Endothelial cell of umbilical vein (primary cell): ENCODE results near the gene SLC44A5. TPM values are rescaled to one million over a fixed set of nuclear protein-coding genes. Genes with fewer than 3 reads are reported as not detected.

Experiments used
- BruUV-seq: library from RNA; stranded (reverse); fragments of 400-500 nt; replicated peaks from 2 replicates; lab custom pipeline; 2021; lab: Mats Ljungman, UMichigan
- CTCF ChIA-PET: fragments of 300-600, 350-600 bp; sonication (Branson Sonifier 250); formaldehyde crosslinking; loops from one replicate; lab custom pipeline; 2021; ENCODE audit warnings: antibody characterized with exemption, inconsistent platforms; lab: Charles Lee
- POLR2A ChIA-PET: fragments of 300-600, 350-600 bp; sonication (Branson Sonifier 250); formaldehyde crosslinking; loops from one replicate; lab custom pipeline; 2021; ENCODE audit warnings: antibody characterized with exemption, inconsistent platforms; lab: Charles Lee
- DNase-seq: peaks from one replicate; pipeline ENCODE4 v3.0.0-alpha.2; 2011; ENCODE audit warnings: low read depth, low spot score
- FAIRE-seq: peaks from 2 replicates; lab custom pipeline; 2011; peaks lifted over from hg19 to GRCh38; lab: Jason Lieb, UNC
- H2AFZ ChIP-seq: 2 replicates; pipeline ENCODE4 v1.6.0; 2012; ENCODE audit warnings: low read depth, low read length, control low read depth, inconsistent platforms
- H3K27ac ChIP-seq: 2 replicates; pipeline ENCODE4 v1.5.1; 2011; ENCODE audit warnings: low read depth, mild to moderate bottlenecking, control low read depth, low read length, moderate library complexity; ENCODE audit not compliant: insufficient read depth
- H3K27me3 ChIP-seq, 2 experiments: 2 replicates each; pipeline versions ENCODE4 v1.6.0 to v1.6.1; 2011; ENCODE audit warnings: low read length in 2 of 2, mixed read lengths in 1 of 2; ENCODE audit not compliant: control insufficient read depth in 2 of 2, insufficient read depth in 2 of 2
- H3K36me3 ChIP-seq, 2 experiments: 2 replicates in 1 of 2; 3 replicates in 1 of 2; pipeline ENCODE4 v1.5.1; 2011; ENCODE audit warnings: low read length in 2 of 2, mild to moderate bottlenecking in 1 of 2, moderate library complexity in 1 of 2; ENCODE audit not compliant: control insufficient read depth in 2 of 2, insufficient read depth in 2 of 2; ENCODE audit errors: extremely low read depth in 1 of 2
- H3K4me1 ChIP-seq: 3 replicates; pipeline ENCODE4 v1.5.1; 2011; ENCODE audit warnings: mild to moderate bottlenecking, low read length; ENCODE audit not compliant: control insufficient read depth, insufficient read depth; ENCODE audit errors: extremely low read depth
- H3K4me2 ChIP-seq: 2 replicates; pipeline ENCODE4 v1.6.1; 2011; ENCODE audit warnings: low read length, control low read depth, mixed read lengths; ENCODE audit not compliant: insufficient read depth
- H3K4me3 ChIP-seq, 3 experiments: fragments of 200-600 bp in 1 of 3; sonication (generic), shearing (Covaris generic) in 1 of 3; replicated peaks in 1 of 3; 2 replicates each; pipeline ENCODE4 v1.5.1; 2011 to 2016; ENCODE audit warnings: control low read depth in 3 of 3, low read length in 3 of 3, mild to moderate bottlenecking in 2 of 3, inconsistent platforms in 1 of 3, low read depth in 1 of 3, moderate library complexity in 1 of 3; ENCODE audit not compliant: insufficient read depth in 1 of 3
- H3K79me2 ChIP-seq: 2 replicates; pipeline ENCODE4 v1.6.0; 2012; ENCODE audit warnings: low read length, inconsistent platforms; ENCODE audit not compliant: control insufficient read depth, insufficient read depth
- H3K9ac ChIP-seq: replicated peaks from 2 replicates; pipeline ENCODE3; 2011; ENCODE audit warnings: low read length, control low read depth; ENCODE audit not compliant: insufficient read depth; ENCODE audit errors: extremely low read depth
- H3K9me1 ChIP-seq: replicated peaks from 3 replicates; pipeline ENCODE4 v1.6.0; 2011; ENCODE audit warnings: mild to moderate bottlenecking, low read length; ENCODE audit not compliant: control insufficient read depth, insufficient read depth; ENCODE audit errors: extremely low read depth
- H3K9me3 ChIP-seq: replicated peaks from 2 replicates; pipeline ENCODE4 v1.5.1; 2012; ENCODE audit warnings: low read length, inconsistent platforms; ENCODE audit not compliant: control insufficient read depth, insufficient read depth
- H4K20me1 ChIP-seq: replicated peaks from 2 replicates; pipeline ENCODE3; 2011; ENCODE audit warnings: mild to moderate bottlenecking, low read length; ENCODE audit not compliant: control insufficient read depth, insufficient read depth; ENCODE audit errors: extremely low read depth
- EZH2 ChIP-seq: IDR thresholded peaks from 2 replicates; pipeline ENCODE4 v1.6.1; 2012; ENCODE audit warnings: borderline replicate concordance, low read depth, mild to moderate bottlenecking, moderate library complexity, low read length, inconsistent platforms; ENCODE audit not compliant: severe bottlenecking
- FOS ChIP-seq: IDR thresholded peaks from 2 replicates; pipeline ENCODE4 v1.6.1; 2011; ENCODE audit warnings: mild to moderate bottlenecking, low read length, moderate library complexity, borderline replicate concordance; ENCODE audit not compliant: insufficient read depth
- GATA2 ChIP-seq: IDR thresholded peaks from 2 replicates; pipeline ENCODE4 v1.7.0; 2011; ENCODE audit warnings: low read depth, mild to moderate bottlenecking, moderate library complexity, mixed read lengths, low read length; ENCODE audit not compliant: insufficient read length, insufficient read depth
- JUN ChIP-seq: IDR thresholded peaks from 2 replicates; pipeline ENCODE4 v1.6.1; 2011; ENCODE audit warnings: borderline replicate concordance, low read depth; ENCODE audit not compliant: insufficient read length, insufficient read depth
- MAX ChIP-seq: IDR thresholded peaks from 2 replicates; pipeline ENCODE4 v1.6.1; 2011; ENCODE audit not compliant: insufficient read depth, insufficient read length
- MYC ChIP-seq: IDR thresholded peaks from one replicate; pipeline ENCODE4 v1.6.1; 2011; ENCODE audit warnings: mild to moderate bottlenecking, low read depth, low read length
- POLR2A ChIP-seq: IDR thresholded peaks from 2 replicates; pipeline ENCODE4 v1.6.1; 2012; ENCODE audit warnings: low read depth, mild to moderate bottlenecking, control low read depth, low read length
- POLR2AphosphoS5 ChIP-seq: IDR thresholded peaks from 2 replicates; pipeline ENCODE4 v1.6.1; 2012; ENCODE audit warnings: low read depth, mild to moderate bottlenecking, control low read depth, low read length, moderate library complexity; ENCODE audit not compliant: insufficient read depth
- dilution Hi-C: fragments of 300-500 bp; cut with MboI; formaldehyde crosslinking; loops from one replicate; pipeline ENCODE4 v1.15.0; 2019; ENCODE audit warnings: low sequenced_read_pairs; ENCODE audit not compliant: extremely low pct_ligation_motif_present
- intact Hi-C: fragments of 100-400 bp; cut with micrococcal nuclease; formaldehyde crosslinking; loops from one replicate; pipeline ENCODE4 v1.10.0; 2022
- polyA plus RNA-seq, 4 experiments: library from polyadenylated mRNA; depleted of rRNA in 3 of 4; stranded (reverse) in 3 of 4; unstranded in 1 of 4; fragments of >200 nt; gene quantifications; 2 replicates each; pipeline versions ENCODE4 v1.2.1 to v1.2.3, GENCODE V29; 2011 to 2012; ENCODE audit warnings: missing spikeins in 1 of 4
- total RNA-seq: library from RNA; stranded (reverse); gene quantifications from 2 replicates; pipeline ENCODE4 v1.2.3, GENCODE V29; 2021
- TF ChIP-seq, protein P1 (sequence below), 2 donors: IDR thresholded peaks; 1 replicate in 1 of 2; 2 replicates in 1 of 2; pipeline ENCODE4 v1.5.1; 2011; ENCODE audit warnings: low read length in 2 of 2, mild to moderate bottlenecking in 2 of 2, moderate library complexity in 2 of 2, control low read depth in 1 of 2, inconsistent platforms in 1 of 2, low read depth in 1 of 2; ENCODE audit not compliant: insufficient read depth in 1 of 2; ENCODE audit errors: extremely low read depth in 1 of 2

Gene SLC44A5
- total and polyA plus RNA-seq, 2 donors (not counting 3 experiments of a cell fraction or from before 2014, with no cell fraction given) = 1.6 to 3.2 TPM

DNA sequence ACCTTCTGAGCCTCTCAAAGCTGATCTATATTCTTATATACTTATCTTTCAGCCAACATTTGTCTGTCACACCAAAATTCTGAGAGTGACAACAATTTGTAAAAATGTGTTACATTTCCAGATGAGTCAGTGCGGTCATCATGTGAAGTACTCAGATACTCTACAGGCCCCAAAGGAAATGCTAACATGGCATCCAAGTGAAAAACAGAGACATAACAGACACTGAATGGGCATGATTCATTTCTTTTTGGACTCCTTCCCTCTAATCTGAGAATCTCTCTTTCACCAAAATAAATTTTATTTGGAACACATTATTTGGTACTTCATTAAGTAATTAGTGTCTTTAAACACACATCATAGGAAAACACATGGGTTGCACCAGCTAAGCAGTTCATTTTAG, 96.6 kb downstream of the SLC44A5 start:
- POLR2A ChIA-PET = no interaction called here
- dilution Hi-C loops (no loop called here), intact Hi-C loops (no loop called here)
- BruUV-seq = no TSS peak
- CTCF ChIA-PET = interaction anchor here (1.3 kb wide), 1 partner anchor 249 kb away, joined by 3 read pairs; no protein-coding TSS in a partner anchor
- H2AFZ ChIP-seq = no peak overlapping the region
- H3K9me1 ChIP-seq = no peaks in the 10 kb centered on the region
- H3K9me3 ChIP-seq = no peaks in the 10 kb centered on the region
- DNase-seq (no peak), FAIRE-seq (no peak)
- no peaks in the 10 kb centered on the region for H3K27me3 ChIP-seq
- no peak overlapping the region for H3K27ac ChIP-seq
- no peak overlapping the region for H3K9ac ChIP-seq
- H3K4me1 ChIP-seq = no peaks in the 10 kb centered on the region
- H3K36me3 ChIP-seq = no peaks in the 10 kb centered on the region
- H3K4me2 ChIP-seq = no peak overlapping the region
- no peaks in the 10 kb centered on the region for H4K20me1 ChIP-seq
- no peaks in the 10 kb centered on the region for H3K79me2 ChIP-seq
- H3K4me3 ChIP-seq = no peak overlapping the region
- peak; percentile 41 for TF ChIP-seq FOS
- TF ChIP-seq, protein P1, sequence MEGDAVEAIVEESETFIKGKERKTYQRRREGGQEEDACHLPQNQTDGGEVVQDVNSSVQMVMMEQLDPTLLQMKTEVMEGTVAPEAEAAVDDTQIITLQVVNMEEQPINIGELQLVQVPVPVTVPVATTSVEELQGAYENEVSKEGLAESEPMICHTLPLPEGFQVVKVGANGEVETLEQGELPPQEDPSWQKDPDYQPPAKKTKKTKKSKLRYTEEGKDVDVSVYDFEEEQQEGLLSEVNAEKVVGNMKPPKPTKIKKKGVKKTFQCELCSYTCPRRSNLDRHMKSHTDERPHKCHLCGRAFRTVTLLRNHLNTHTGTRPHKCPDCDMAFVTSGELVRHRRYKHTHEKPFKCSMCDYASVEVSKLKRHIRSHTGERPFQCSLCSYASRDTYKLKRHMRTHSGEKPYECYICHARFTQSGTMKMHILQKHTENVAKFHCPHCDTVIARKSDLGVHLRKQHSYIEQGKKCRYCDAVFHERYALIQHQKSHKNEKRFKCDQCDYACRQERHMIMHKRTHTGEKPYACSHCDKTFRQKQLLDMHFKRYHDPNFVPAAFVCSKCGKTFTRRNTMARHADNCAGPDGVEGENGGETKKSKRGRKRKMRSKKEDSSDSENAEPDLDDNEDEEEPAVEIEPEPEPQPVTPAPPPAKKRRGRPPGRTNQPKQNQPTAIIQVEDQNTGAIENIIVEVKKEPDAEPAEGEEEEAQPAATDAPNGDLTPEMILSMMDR (IDR thresholded peaks at IDR 0.05; ENCODE audit: extremely low read depth in 1 of 2, insufficient read depth in 1 of 2, low read depth in 1 of 2, low read length in 2 of 2) = no peak

GRCh38 chr1:75506976-75507375, 103.9 kb downstream of the SLC44A5 start:
- DNase-seq (no peak), FAIRE-seq (no peak)
- Histone ChIP-seq H3K9me1 (no peaks in the 10 kb centered on the region), H3K27me3 (no peaks in the 10 kb centered on the region), H3K4me3 (no peak overlapping the region), H4K20me1 (no peaks in the 10 kb centered on the region), H3K79me2 (no peaks in the 10 kb centered on the region), H3K9me3 (no peaks in the 10 kb centered on the region), H3K27ac (no peak overlapping the region), H3K4me1 (peaks cover 13% of the 10 kb centered on the region), H3K4me2 (no peak overlapping the region), H2AFZ (no peak overlapping the region), H3K36me3 (no peaks in the 10 kb centered on the region), H3K9ac (no peak overlapping the region)
- intact Hi-C loops (no loop called here), dilution Hi-C loops (no loop called here)
- no peak for TF ChIP-seq EZH2
- no peak for TF ChIP-seq MYC
- no peak for TF ChIP-seq FOS
- no peak for TF ChIP-seq POLR2AphosphoS5
- TF ChIP-seq MAX = no peak
- no peak for TF ChIP-seq GATA2
- TF ChIP-seq, protein P1 (IDR thresholded peaks at IDR 0.05; ENCODE audit: extremely low read depth in 1 of 2, insufficient read depth in 1 of 2, low read depth in 1 of 2, low read length in 2 of 2) = no peak
- no peak for TF ChIP-seq POLR2A
- no peak for TF ChIP-seq JUN
- ChIA-PET POLR2A (no interaction called here), CTCF (interaction anchor here (1.4 kb wide), 1 partner anchor 173 kb away, joined by 3 read pairs; no protein-coding TSS in a partner anchor)
- BruUV-seq = no TSS peak
